HG02623 (cell line): ENCODE results near the gene SLC4A1AP.

Experiments
- ATAC-seq: cut with Tn5 transposase; IDR thresholded peaks from one replicate; pipeline ENCODE4 v1.9.1; 2021; ENCODE audit warnings: moderate library complexity; ENCODE audit not compliant: unreplicated experiment

The SLC4A1AP gene

DNA sequence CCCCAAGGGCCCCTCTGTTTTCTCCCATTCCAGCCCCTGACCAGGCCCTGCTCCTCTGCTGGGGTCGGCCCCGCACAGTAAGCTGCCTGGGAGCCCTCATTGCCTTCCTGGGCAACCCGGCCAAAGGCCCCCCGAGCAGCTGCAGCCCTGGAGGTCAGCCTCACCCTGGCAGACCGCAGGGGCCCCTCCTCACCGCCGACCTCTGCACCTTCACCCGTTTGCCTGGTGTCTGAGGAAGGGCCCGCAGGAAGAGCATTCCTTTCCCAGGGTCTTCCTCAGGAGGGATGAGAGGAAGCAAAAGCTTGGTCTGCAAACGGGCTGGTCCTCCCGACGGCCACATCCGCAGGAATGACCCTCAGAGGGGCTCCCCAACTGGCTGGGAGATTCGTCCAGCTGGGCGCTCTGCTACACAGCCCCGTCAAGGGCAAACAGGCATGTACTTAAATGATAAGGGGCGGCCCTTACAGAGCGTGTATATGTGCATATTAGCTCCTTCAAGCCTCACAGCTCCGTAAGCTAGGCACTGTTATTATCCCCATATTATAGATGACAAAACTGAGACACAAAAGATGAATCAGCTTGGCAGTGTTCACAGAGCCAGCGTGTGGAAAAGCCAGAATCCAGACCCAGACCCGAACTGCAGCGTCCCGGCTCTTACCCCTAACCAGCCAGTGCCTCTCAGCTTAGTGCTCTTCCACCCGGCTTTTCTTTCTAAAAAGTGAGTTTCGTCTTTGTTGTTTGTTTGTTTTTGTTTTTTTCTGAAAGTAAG, 52.8 kb downstream of the SLC4A1AP start:
- ATAC-seq: no peak

DNA sequence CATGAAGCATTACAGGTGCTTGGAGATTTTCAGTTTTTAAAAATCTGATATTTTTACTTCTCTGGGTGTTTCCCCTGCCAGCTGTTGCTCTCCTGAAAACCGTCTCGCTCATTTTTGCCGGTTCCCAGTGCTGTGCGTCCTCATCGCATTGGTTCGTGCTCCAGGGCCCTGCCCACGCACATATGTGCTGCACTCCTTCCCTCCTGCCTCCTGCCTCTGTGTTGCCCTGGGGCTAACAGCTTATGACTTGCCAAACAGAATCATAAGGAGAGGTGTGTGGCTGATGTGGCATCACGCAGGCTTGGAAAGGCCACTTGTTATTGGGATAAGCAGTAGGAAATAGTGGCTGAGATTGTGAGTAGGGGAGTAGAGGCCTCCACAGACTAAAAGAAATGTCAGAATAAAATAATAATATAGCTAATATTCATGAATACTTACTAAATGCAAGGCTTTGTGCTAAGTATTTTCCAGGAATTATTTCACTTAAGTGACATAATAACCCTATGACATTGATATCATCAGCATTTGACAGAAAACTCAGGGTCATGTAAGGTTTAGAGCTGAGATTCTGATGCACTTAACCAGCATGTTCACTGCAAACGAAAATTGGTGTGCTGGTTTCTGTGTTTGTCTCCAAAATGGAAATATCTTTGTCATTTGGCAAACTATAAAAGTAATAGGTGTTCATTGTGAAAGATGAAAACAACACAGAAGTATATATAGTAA, 53.5 kb downstream of the SLC4A1AP start:
- no peak for ATAC-seq

DNA sequence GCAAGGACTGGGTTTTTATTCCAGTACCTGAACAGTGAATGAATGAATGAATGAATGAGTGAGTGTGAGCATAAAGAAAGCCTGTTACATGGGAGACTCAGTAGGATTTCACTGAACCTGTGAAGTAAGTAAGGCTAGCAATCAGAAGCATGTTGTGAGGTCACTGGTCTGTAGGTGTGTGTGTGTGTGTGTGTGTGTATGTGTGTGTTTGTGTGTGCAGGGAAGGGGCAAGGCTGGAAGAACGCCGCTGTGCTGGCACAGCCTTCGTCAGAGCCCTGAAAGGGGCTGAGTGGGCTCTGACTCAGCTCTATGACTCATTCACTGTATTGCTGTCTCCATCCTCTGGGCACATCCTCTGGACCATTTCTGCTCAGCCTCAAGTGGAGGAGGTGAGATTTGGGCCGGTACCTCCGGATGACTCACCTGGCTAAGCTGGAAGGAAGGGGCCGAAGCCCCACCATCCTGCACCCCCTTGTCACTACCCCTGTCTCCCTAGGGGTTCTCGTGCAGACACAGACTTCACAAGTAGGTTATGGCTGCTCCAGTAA, 56.4 kb downstream of the SLC4A1AP start:
- no peak for ATAC-seq

DNA sequence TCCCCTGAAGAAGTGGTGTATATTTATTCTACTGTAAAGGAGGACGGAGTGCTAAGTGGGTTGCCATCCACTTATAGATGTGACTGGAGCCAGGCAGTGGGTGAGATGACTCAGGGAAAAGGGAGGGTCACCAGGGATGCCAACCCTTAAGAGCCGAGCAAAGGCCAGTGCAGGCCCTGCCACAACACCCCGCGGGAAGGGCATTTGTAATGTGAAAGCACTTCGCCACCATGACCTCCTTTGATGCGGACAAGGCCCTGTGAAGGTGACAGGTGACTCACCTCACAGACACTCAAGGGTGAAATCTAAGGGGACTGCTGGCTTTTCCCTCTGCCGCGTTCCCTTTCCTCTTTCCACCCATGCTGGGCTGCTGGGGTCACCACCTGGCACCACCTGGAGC, 57.6 kb downstream of the SLC4A1AP start:
- ATAC-seq: no peak

DNA sequence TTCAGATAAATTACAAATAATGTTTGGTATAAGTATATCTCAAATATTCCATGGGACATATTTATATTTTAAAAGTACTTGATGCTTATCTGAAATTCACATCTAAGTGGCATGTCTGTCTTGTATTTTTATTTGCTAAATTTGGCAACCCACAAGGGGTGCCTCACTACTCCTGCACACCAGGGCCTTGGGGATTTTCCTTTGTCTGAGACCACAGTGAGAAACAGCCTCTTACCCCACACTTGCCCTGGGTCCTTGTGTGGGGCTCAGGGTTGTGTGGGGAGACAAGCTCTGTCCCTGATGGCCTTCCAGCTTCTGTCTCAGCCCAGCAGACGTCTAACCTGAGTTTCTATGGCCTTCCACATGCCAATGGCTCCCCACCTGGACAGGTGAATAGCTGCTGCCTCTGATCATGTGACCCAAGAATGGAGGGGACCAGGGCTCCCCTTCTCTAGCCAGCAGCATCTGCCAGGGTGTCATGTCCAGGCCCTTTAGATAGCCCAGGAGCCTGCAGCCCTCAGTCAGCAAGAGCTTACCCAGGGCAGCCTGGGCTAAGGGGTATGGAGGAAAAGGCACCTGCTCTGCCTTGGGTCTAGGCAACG, 58.3 kb downstream of the SLC4A1AP start:
- no peak for ATAC-seq

DNA sequence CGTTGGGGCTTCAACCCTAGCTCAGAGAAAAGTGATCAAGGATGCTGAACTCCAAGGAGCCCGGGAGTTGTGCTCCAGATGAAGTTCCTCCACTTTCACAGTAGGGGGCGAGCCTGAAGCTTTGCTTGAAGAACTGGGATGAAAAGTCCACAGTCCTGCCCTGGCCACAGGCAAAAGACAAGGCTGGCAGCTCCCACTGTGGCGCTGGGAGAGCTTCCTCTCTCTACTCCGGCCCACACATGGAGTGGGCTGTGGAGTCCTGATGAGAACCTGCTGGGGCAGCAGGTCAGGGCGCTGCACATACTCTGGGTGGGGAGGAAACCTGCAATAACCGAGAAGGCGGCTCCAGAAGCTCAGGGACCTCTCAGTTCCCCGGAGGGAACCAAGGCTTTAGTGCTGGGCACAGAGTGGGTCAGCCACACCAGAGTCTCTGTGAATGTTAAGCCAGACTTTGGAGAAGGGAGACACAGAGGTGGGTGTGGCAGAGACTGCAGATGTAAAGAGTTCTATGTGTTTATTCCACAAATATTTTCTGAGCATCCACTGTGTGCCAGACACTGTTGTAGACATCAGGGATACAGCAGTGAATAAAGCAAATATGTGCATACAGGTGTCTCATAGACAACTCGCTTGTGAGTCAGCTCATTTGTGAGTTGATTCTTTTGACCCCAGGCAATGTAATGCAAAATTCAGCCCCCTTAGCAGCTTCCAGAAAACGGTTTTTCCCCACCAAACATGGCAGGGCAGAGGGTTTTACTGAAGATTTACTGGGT, 59.9 kb downstream of the SLC4A1AP start:
- ATAC-seq: no peak

DNA sequence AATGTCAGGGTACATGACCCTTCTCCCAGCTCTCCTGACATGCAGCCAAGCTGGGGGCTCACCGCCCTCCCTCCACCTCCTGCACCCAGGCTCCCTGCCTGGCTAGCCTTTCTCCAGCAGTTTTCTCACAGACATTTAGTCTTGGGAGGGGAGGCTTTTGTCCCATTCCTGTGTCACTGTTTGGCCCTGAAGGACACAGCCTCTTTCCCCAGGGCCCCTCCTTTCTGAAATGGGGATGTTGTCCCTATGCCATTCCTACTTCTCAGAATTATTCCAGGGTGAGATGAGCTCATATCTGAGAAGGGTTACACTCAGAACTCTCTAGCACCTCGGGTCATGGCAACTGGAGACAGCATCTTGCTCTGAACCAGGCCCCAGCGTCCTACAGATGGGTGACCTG, 60.5 kb downstream of the SLC4A1AP start:
- ATAC-seq: no peak

DNA sequence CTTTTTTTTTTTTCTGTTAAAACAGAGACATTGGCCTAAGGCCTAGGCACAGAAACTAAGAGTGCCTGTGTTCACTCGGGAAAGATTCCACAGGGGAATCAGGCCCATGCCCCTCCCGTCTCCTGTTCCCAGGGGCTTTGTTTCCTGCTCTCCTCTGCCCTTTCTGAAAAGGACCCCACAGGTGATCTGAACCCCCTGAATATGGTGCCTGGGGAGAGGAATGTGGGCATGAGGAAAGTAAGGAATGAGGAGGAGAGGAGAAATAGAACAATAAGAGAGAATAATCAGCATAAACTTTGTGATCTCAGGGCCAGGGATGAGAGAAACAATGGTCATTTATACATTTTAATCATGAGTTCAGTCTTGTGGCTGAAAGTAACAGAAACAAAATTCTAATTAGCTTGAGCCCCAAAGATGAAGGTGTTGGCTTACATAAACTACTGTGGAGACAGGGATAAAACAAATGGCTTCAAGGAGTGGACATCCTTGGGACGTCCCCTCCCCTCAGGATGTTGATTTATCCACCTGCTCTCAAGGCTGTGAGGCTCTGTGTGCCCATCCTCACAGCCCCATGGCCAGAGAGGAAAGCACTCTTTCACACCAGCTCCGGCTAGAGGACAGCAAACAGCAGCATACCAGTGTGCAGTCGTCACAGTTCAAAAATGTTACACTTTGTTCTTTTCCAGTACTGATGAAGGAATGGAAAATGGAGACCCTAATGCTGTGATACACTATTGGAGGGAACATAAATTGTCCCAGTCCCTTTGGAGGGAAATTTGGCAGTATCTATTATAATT, 61.4 kb downstream of the SLC4A1AP start:
- no peak for ATAC-seq

DNA sequence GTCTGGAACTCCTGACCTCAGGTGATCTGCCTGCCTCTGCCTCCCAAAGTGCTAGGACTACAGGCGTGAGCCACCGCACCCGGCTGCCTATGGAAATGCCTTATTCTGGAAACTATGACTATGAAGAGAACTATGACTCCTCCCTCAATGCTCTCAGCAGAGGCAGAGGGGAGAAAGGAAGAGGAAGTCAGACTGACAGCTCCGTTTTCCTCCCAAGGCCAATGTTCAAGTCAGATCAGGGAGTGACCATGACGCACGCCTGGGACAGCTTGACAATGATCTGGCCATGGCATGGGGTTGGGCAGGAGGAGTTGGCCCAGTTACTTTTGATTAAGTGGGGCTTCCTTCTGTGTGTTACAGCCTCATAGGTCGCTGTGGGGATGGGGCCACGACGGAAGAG, 63.6 kb downstream of the SLC4A1AP start:
- ATAC-seq: no peak

DNA sequence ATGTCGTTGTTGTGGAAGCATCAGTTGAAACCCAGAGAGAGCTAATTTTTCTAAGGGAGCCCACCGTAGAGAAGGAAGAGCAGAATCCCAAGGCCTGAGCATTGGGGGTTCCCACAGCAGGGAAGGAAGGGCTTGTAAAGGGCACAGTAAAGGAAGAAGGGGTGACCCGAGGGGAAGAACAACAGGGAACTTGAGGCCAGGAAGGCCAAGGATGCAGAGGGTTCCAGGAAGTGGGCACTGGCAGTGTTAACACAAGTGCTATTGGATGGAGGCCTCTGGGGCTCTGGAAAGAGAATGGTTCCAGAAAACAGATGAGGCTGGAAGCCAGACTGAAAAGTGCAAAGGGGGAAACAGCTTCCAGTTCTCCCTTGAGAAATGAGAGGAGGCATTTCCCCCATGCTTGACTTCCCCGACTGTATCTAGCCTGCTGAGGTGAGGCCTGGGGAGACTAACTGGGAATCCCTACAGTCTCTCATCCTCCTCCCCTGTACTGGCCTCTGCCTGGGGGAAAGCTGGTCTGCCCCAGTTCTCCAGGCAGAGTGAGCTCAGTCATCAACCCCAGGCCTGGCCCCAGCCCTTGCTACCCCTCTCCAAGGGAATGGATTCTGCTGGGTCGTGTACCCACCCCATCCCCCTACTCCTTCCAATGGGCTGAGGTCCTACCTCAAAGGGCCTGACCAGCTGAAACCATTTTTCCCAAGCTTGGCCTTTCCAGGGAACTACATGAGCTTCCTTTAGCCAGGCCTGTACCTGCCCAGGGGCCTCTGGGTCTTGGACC, 64.6 kb downstream of the SLC4A1AP start:
- no peak for ATAC-seq

DNA sequence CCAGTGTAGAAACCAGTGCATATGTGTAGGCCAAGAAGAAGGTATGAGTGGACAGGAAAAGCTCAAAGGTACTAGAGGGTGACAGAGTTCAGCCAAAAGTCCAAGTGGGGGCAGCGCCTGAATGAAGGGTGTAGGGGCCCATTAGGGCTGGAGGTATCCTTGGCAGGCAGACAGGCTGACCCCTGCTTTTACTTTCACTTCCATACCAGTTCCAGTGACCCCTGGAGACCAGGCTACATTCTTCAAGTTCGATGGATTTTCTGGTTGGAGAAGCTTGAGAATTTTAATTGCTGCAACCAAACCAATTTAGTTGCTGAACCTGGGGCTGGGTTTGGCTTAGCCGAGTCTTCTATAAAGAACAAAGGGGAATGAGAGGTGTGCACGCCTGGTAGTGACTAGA, 65.5 kb downstream of the SLC4A1AP start:
- ATAC-seq: no peak

DNA sequence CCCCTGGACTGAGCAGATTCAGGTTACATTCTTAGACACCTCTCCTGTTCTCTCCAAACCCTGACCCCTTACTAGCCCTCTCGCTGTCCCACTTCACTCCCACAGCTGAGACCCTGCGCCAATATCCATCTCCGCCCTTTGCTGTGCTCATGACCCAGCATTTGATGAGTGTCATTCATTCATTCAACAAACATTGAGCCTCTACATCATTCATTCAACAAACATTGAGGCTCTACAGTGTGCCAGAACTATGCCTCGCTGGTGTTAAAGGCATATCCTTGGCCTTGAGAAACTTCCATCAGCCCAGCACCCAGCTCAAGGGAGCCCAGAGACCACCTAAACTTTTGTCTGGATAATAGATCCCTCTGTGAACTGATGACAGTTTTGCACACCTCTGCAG, 65.9 kb downstream of the SLC4A1AP start:
- no peak for ATAC-seq

DNA sequence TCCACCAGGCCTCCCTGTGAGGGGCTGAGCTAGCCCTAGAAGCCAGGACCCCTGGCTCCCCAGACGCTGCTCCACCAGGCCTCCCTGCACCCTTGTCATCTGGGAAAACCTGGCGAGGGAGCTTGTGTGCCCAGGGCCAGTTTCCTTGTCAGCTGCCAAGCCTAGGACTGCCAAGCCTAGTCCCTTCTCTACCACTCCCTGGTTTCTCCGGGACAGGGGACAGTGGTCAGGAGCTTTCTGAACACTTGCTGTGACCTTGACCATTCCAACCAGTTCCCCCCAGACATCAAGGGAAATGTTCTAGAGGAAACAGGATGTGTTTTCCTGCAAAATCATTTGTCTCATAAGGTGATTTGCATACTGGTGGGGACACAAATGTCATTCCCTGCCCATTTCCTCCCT, 66.6 kb downstream of the SLC4A1AP start:
- ATAC-seq: no peak

DNA sequence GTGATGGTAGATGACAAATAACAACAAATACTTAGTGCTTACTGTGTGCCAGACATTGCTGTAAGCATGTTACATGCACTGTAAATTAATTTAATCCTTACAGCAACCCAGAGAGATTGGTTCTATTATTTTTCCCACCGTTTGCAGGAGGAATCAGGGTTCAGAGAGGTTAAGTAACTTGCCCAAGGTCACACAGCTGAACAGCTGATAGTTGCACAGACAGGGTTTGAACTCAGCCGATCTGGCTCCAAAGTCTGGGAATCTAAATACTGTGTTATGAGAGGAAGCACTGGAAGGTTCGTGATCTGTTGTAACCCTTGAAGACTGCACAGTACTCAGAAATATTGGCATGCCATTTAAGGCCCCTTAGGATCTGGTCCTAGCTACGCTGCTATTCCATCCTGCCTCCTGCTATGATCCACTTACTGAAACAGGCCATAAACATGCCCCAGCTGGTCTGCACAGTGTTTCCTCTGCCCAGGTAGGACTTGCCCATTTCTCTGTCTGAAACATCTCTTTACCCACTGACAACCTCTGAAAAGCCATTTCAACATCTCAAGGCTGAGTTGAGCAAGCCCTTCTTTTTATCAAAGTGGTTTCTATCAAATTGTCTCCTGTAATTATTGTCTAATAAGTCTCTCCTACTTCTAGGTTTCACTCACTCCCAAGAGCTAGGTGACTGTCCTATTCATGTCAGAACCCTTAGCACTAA, 67.4 kb downstream of the SLC4A1AP start:
- ATAC-seq: no peak

DNA sequence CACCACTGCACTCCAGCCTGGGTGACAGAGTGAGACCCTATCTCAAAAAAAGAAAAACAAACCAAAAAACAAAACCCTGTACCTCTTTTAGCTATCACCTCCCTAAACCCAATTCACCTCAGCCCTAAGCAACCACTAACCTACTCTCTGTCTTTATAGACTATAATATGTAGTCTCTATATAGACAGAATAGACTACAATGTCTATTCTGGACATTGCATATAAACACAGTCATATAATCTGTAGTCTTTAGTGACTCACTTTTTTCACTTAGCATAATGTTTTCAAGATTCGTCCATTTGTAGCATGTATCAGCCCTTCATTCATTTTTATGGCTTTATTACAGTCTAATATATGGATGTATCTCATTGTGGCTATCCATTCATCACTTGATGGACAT, 70.6 kb downstream of the SLC4A1AP start:
- no peak for ATAC-seq

DNA sequence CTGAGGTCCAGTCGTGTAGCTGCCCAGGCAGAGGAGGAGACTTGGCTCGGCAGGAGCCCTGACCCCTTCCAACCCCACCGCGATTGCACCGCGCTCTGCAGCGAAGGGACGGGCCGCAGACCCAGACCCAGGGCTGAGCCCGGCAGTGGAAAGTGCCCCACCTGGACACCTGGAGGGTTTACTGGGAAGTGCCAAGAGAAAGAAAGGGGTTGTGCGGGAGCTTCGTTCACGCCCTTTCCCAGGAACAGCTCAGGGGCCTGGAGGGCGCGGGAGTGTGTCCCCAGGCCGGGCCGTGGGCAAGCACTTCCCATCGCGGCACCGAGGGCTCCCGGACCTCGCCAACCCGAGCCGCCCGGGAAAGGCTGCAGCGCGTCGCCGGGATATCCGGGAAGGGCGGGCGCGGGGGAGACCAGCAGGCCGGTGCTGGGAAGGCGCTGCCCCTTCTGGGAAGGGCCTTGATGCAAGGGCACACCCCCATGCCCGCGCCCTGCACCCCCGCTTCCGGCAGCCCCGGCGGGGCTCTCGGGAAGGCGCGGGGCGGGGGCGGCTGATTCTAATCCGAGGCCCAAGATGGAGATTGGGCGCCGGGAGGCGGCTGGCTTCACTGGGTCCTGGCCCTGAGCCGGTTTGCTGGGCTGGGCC, 71.7 kb downstream of the SLC4A1AP start:
- ATAC-seq: no peak

DNA sequence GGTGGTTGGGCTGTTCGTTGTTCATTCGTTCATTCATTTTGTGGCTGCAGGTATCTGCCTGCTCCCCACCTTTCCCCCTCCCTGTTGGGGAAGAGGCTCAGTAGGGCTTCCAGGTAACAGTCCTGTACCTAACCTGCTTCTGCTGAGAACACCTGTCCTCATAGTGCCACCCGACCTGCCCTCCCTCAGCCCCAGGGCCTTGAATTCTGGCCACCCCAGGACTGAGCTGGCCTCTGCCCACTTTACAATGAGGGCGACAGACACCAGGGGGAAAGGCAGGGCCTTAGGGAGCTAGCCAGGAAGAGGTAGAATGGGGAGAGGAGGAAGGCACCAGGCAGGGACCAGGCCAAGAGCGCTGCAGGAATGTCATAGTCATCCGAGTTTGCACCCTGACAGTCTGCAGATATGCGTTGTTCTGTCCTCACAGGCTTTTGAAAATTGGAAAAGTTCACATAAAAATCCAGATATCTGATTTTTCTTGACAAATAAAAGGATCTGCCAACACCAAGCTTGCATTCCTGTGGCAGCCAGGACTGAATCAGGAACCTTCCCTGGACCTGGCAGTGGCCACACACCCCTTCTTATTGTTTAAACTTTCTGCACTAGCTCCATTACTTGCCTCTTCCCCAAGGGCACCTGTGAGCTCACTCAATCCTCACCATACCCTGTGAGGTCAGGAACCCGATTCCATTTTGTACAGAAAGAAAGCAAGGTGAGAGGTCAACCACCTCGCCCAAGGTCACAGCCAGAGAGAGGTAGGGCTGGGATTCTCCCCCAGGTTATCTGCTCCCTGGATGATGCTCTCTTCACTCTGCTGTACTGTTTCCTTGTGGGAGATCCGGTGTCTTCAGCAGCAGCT, 72.6 kb downstream of the SLC4A1AP start:
- no peak for ATAC-seq

DNA sequence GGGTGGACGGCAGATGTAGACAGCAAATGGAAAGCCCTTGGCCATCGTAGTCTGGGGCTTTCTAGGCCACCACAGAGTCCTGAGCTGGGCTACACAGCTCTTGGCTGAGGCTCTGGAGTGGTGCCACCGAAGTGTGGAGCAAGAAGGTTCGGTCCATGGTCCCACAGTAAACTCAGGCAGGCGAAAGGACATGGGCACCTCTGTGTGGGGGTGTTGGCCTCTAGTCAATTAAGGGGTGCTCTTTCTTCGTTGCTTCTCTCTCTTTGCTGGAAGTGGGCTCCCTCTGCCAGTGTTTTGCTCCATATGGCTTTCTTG, 73.2 kb downstream of the SLC4A1AP start:
- no peak for ATAC-seq
